ENCODE measurements around the gene ARHGAP24. TPM values are rescaled to one million over a fixed set of nuclear protein-coding genes. Genes with fewer than 3 reads are reported as not detected.

ARHGAP24 gene
- total and polyA plus RNA-seq, 2 of the 13 experiments (the other 11 are each of a cell fraction or from before 2014, with no cell fraction given): 0.07 to 0.55 TPM

GRCh38 chr4:85741381-85741780 is 266.4 kb downstream of the ARHGAP24 start:
- in situ Hi-C loops (cut with HindIII; ENCODE audit: extremely low pct_ligation_motif_present, low pct_unique_long_range_greater_than_20kb): loop anchor here (25.0 kb wide), 1 partner anchor 604 kb away; no protein-coding TSS in a partner anchor
- no peak overlapping the region for H3K9ac ChIP-seq (ENCODE audit: insufficient read depth, low read depth, low read length)
- no peak overlapping the region for H3K4me2 ChIP-seq (ENCODE audit: low read depth, low read length)
- no peak overlapping the region for H2AFZ ChIP-seq (ENCODE audit: low read length)
- H3K27me3 ChIP-seq (ENCODE audit: control insufficient read depth in 1 of 2, insufficient read depth in 2 of 2, low read length in 2 of 2): no peaks in the 10 kb centered on the region
- no TSS peak for BruUV-seq (replicated peaks)
- no peaks in the 10 kb centered on the region for H3K4me1 ChIP-seq (ENCODE audit: insufficient read depth, low read length)
- intact Hi-C loops (cut with micrococcal nuclease; ENCODE audit: unreplicated experiment): loop anchor here (5.0 kb wide), 1 partner anchor 1124 kb away; no protein-coding TSS in a partner anchor
- no peak overlapping the region for H3K27ac ChIP-seq (ENCODE audit: extremely low read length, insufficient read depth, low read length)
- ChIA-PET CTCF (ENCODE audit: low intra/inter-chr PET ratio, low total read pairs) (no interaction called here), POLR2A (no interaction called here)
- no peak overlapping the region for H3K4me3 ChIP-seq (replicated peaks in 1 of 3; ENCODE audit: insufficient read depth in 1 of 3, low read depth in 2 of 3, low read length in 3 of 3)
- TF ChIP-seq THAP9 (CRISPR knock-in tag; IDR thresholded peaks at IDR 0.05; ENCODE audit: borderline replicate concordance) (no peak), CC2D1A (CRISPR knock-in tag; IDR thresholded peaks at IDR 0.05) (no peak), MIER3 (CRISPR knock-in tag; IDR thresholded peaks at IDR 0.05; ENCODE audit: borderline replicate concordance) (no peak), BRCA1 (CRISPR knock-in tag; IDR thresholded peaks at IDR 0.05) (no peak), ZNF317 (CRISPR knock-in tag; IDR thresholded peaks at IDR 0.05) (no peak), GFI1 (CRISPR knock-in tag; IDR thresholded peaks at IDR 0.05; ENCODE audit: borderline replicate concordance) (no peak)
- WGBS (ENCODE audit: low lambda C conversion rate): 60% methylated on average over 2 of the region's 2 CpGs
- FAIRE-seq: no peak
- no peak for DNase-seq (ENCODE audit: low spot score)
- no peaks in the 10 kb centered on the region for H3K79me2 ChIP-seq (ENCODE audit: insufficient read depth, low read length)
- no peaks in the 10 kb centered on the region for H4K20me1 ChIP-seq (ENCODE audit: insufficient read depth, low read length)
- no peak for ATAC-seq
- H3K9me3 ChIP-seq (ENCODE audit: low read length): no peaks in the 10 kb centered on the region
- no peaks in the 10 kb centered on the region for H3K36me3 ChIP-seq (replicated peaks in 1 of 2; ENCODE audit: control insufficient read depth in 1 of 2, insufficient read depth in 2 of 2, low read length in 2 of 2)

Measured in HepG2 (cell line).